GM12878 (cell line): Measurements from ENCODE around the gene ADAM21. TPM values are rescaled to one million over a fixed set of nuclear protein-coding genes. Genes with fewer than 3 reads are reported as not detected.

Experiments
- ATAC-seq: fragments of 200-7000 bp; cut with Tn5 transposase; 3 replicates; pipeline ENCODE4 v1.9.1; 2020; ENCODE audit warnings: mild to moderate bottlenecking, moderate library complexity
- BruUV-seq: library from RNA; stranded (reverse); fragments of 400-500 nt; replicated peaks from 2 replicates; lab custom pipeline; 2021; lab: Mats Ljungman, UMichigan
- CTCF ChIA-PET: fragments of 300-600 bp; sonication (Branson Sonifier 250); formaldehyde crosslinking; extraction: SDS; loops from one replicate; lab custom pipeline; 2021; ENCODE audit warnings: inconsistent platforms; lab: Yijun Ruan, JAX
- POLR2A ChIA-PET: fragments of 350-600 bp; formaldehyde crosslinking; extraction: SDS; loops from one replicate; lab custom pipeline; 2021; ENCODE audit warnings: inconsistent platforms; lab: Charles Lee
- RAD21 ChIA-PET: fragments of 300-600 bp; sonication (Branson Sonifier 250); formaldehyde crosslinking; loops from one replicate; lab custom pipeline; 2023; ENCODE audit warnings: antibody characterized with exemption; ENCODE audit not compliant: unreplicated experiment; lab: Charles Lee
- SMC1A ChIA-PET: fragments of 300-600 bp; sonication (Branson Sonifier 250); formaldehyde crosslinking; loops from one replicate; lab custom pipeline; 2023; ENCODE audit not compliant: unreplicated experiment, uncharacterized antibody; lab: Charles Lee
- DNase-seq: peaks from one replicate; pipeline ENCODE4 v3.0.0-alpha.2; 2011; ENCODE audit warnings: low read depth, low spot score
- FAIRE-seq: peaks from 3 replicates; lab custom pipeline; 2011; peaks lifted over from hg19 to GRCh38; lab: Jason Lieb, UNC
- H2AFZ ChIP-seq: 2 replicates; pipeline ENCODE4 v1.6.0; 2011; ENCODE audit warnings: low read depth, low read length, control low read depth; ENCODE audit not compliant: control insufficient read depth
- H3K27ac ChIP-seq: 2 replicates; pipeline ENCODE4 v1.5.1; 2011; ENCODE audit warnings: control low read depth; ENCODE audit not compliant: control insufficient read depth, insufficient read depth
- H3K27me3 ChIP-seq, 2 experiments: replicated peaks in 1 of 2; 2 replicates each; pipeline versions ENCODE4 v1.6.0 to v1.6.1; 2011; ENCODE audit warnings: low read length in 1 of 2; ENCODE audit not compliant: control insufficient read depth in 2 of 2, insufficient read depth in 2 of 2
- H3K36me3 ChIP-seq, 2 experiments: 2 replicates each; pipeline ENCODE4 v1.5.1; 2011; ENCODE audit warnings: low read length in 1 of 2; ENCODE audit not compliant: control insufficient read depth in 2 of 2, insufficient read depth in 2 of 2
- H3K4me1 ChIP-seq: 2 replicates; pipeline ENCODE4 v1.6.1; 2011; ENCODE audit warnings: mild to moderate bottlenecking, low read length, moderate library complexity, mixed read lengths; ENCODE audit not compliant: control insufficient read depth, insufficient read depth
- H3K4me2 ChIP-seq: 2 replicates; pipeline ENCODE4 v1.6.0; 2011; ENCODE audit warnings: control low read depth; ENCODE audit not compliant: control insufficient read depth, insufficient read depth
- H3K4me3 ChIP-seq: fragments of 200-600 bp; sonication (generic); 2 replicates; pipeline ENCODE4 v1.5.1; 2016
- H3K79me2 ChIP-seq: 2 replicates; pipeline ENCODE4 v1.6.0; 2011; ENCODE audit warnings: low read length; ENCODE audit not compliant: control insufficient read depth, insufficient read depth
- H3K9ac ChIP-seq: 2 replicates; pipeline ENCODE4 v1.8.0; 2011; ENCODE audit warnings: low read length, control low read depth, mixed read lengths; ENCODE audit not compliant: control insufficient read depth, insufficient read depth
- H3K9me3 ChIP-seq: replicated peaks from 3 replicates; pipeline ENCODE4 v1.5.1; 2011; ENCODE audit warnings: mild to moderate bottlenecking, low read length; ENCODE audit not compliant: control insufficient read depth, insufficient read depth
- H4K20me1 ChIP-seq: 2 replicates; pipeline ENCODE4 v1.6.0; 2011; ENCODE audit not compliant: control insufficient read depth, insufficient read depth
- CEBPB ChIP-seq, 2 experiments: fragments of 150-350 bp in 1 of 2; IDR thresholded peaks; 2 replicates each; pipeline ENCODE4 v1.6.1; 2012 to 2014; ENCODE audit warnings: low read depth in 2 of 2, low read length in 2 of 2, borderline replicate concordance in 1 of 2, inconsistent platforms in 1 of 2
- CHD2 ChIP-seq: IDR thresholded peaks from 2 replicates; pipeline ENCODE4 v1.6.1; 2011; ENCODE audit warnings: low read depth, low read length, improper control_type of control experiment, borderline replicate concordance
- ETV6 ChIP-seq, 2 experiments: fragments of 450-650 bp in 1 of 2; IDR thresholded peaks in 1 of 2; conservative IDR thresholded peaks in 1 of 2; 2 replicates each; pipeline ENCODE4 v1.6.1; 2014; ENCODE audit warnings: antibody characterized with exemption in 1 of 2, borderline replicate concordance in 1 of 2, low read depth in 1 of 2, mild to moderate bottlenecking in 1 of 2, moderate library complexity in 1 of 2
- IRF3 ChIP-seq: fragments of 450-650 bp; IDR thresholded peaks from 2 replicates; pipeline ENCODE4 v1.6.1; 2014; ENCODE audit warnings: mild to moderate bottlenecking
- KDM1A ChIP-seq: fragments of 200-600 bp; sonication (generic); IDR thresholded peaks from 2 replicates; pipeline ENCODE4 v1.6.1; 2016; ENCODE audit warnings: borderline replicate concordance
- PBX3 ChIP-seq: IDR thresholded peaks from 2 replicates; pipeline ENCODE4 v1.6.1; 2011; ENCODE audit warnings: mild to moderate bottlenecking, low read depth, low read length, moderate library complexity; ENCODE audit not compliant: insufficient replicate concordance
- RCOR1 ChIP-seq: conservative IDR thresholded peaks from 2 replicates; pipeline ENCODE4 v1.6.1; 2012; ENCODE audit warnings: low read depth, low read length, improper control_type of control experiment
- SMAD5 ChIP-seq: IDR thresholded peaks from 2 replicates; pipeline ENCODE4 v1.6.1; 2016; ENCODE audit warnings: antibody characterized with exemption, low read depth
- SREBF2 ChIP-seq: IDR thresholded peaks from 2 replicates; pipeline ENCODE4 v1.6.1; 2012; ENCODE audit warnings: mild to moderate bottlenecking, low read length
- TCF7 ChIP-seq: IDR thresholded peaks from 2 replicates; pipeline ENCODE4 v1.6.1; 2014; ENCODE audit warnings: antibody characterized with exemption, borderline replicate concordance
- ZNF207 ChIP-seq: fragments of 450-650 bp; IDR thresholded peaks from 2 replicates; pipeline ENCODE4 v1.6.1; 2014; ENCODE audit warnings: antibody characterized with exemption, mild to moderate bottlenecking, borderline replicate concordance
- ZNF622 ChIP-seq: fragments of 450-650 bp; IDR thresholded peaks from 2 replicates; pipeline ENCODE4 v1.6.1; 2017; ENCODE audit warnings: mild to moderate bottlenecking, inconsistent platforms
- WGBS: methylation state at CpG from one replicate; pipeline ENCODE4 v1.1.6; 2016; ENCODE audit warnings: low lambda C conversion rate; ENCODE audit not compliant: insufficient replicate concordance, insufficient coverage; ENCODE audit errors: missing lambda C conversion rate; 5-methylcytosine and 5-hydroxymethylcytosine counted together
- in situ Hi-C: fragments of 300-500 bp; cut with MboI; formaldehyde crosslinking; loops from 9 replicates; pipeline ENCODE4 v1.14.3; 2018; ENCODE audit warnings: mixed read lengths
- intact Hi-C: fragments of 100-400 bp; cut with micrococcal nuclease; formaldehyde crosslinking; loops from one replicate; pipeline ENCODE4 v1.14.2; 2022; ENCODE audit not compliant: unreplicated experiment
- polyA plus RNA-seq, 11 experiments: library from polyadenylated mRNA; depleted of rRNA in 4 of 11; unstranded in 6 of 11; stranded (reverse) in 5 of 11; fragments of >200 nt; fragmentation: Nextera tagmentation in 4 of 11; fragmentation: Illumina TruSeq in 1 of 11; extraction: Ambion mirVana in 4 of 11; extraction: Trizol in 1 of 11; gene quantifications; 1 replicate in 1 of 11; 2 replicates in 10 of 11; pipeline versions ENCODE4 v1.2.1 to v1.2.3, GENCODE V29; 2011 to 2016; ENCODE audit warnings: inconsistent platforms in 2 of 11, missing spikeins in 2 of 11, low read depth in 1 of 11
- total RNA-seq, 4 experiments: library from RNA; depleted of rRNA in 3 of 4; stranded (reverse); fragments of >200 nt in 3 of 4; fragmentation: Illumina TruSeq in 1 of 4; extraction: Trizol in 1 of 4; gene quantifications; 2 replicates each; pipeline versions ENCODE4 v1.2.1 to v1.2.3, GENCODE V29; 2013 to 2021
- TF ChIP-seq, protein P1 (sequence below): IDR thresholded peaks from 2 replicates; pipeline ENCODE4 v1.6.1; 2011; ENCODE audit warnings: low read depth, mild to moderate bottlenecking, low read length, moderate library complexity, borderline replicate concordance; ENCODE audit errors: extremely low read depth
- TF ChIP-seq, protein P2 (sequence below): fragments of 450-650 bp; IDR thresholded peaks from 2 replicates; pipeline ENCODE4 v1.6.1; 2017; ENCODE audit warnings: mild to moderate bottlenecking, low read depth, inconsistent platforms; ENCODE audit not compliant: poor library complexity, severe bottlenecking

ADAM21 gene
- total and polyA plus RNA-seq, 10 of the 15 experiments (the other 5 are each of a cell fraction or from before 2014, with no cell fraction given), result 0.04 to 0.16 (median 0.13) TPM; not detected in 1

DNA sequence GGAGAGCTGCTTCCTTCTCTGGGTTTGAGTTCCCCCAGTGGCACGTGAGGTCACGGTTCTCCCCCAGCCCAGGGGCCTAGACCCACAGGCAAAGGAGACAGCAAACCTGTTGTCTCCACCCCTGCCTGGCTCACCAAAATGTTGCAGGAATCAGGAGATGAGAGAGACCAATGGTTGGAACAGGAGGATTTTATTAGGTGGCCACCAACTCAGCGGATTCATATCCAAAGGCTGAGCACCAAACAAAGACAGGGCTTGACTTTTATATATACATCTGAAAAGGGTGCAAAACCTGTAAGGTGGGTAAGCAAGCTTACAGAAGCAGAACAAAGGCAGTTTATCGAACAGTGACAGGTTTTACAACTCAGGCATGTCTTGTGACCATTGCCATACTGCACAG lies 9.2 kb upstream of the ADAM21 start:
- Histone ChIP-seq H3K9me3 (peaks cover 10% of the 10 kb centered on the region; the same call in 2 of the 3 replicates), H3K4me2 (no peak overlapping the region)
- TF ChIP-seq IRF3 (no peak), SREBF2 (no peak), ETV6 (conservative IDR thresholded peaks at IDR 0.05 in 1 of 2, IDR thresholded peaks at IDR 0.05 in 1 of 2; ENCODE audit: borderline replicate concordance in 1 of 2, low read depth in 1 of 2) (no peak), CHD2 (no peak), ZNF622 (no peak), SMAD5 (no peak), CEBPB (IDR thresholded peaks at IDR 0.05; ENCODE audit: borderline replicate concordance in 1 of 2, low read depth in 2 of 2, low read length in 2 of 2) (no peak), PBX3 (no peak), ZNF207 (no peak), TCF7 (no peak), KDM1A (no peak), RCOR1 (no peak)
- TF ChIP-seq, protein P1, sequence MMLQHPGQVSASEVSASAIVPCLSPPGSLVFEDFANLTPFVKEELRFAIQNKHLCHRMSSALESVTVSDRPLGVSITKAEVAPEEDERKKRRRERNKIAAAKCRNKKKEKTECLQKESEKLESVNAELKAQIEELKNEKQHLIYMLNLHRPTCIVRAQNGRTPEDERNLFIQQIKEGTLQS, result no peak
- TF ChIP-seq, protein P2, sequence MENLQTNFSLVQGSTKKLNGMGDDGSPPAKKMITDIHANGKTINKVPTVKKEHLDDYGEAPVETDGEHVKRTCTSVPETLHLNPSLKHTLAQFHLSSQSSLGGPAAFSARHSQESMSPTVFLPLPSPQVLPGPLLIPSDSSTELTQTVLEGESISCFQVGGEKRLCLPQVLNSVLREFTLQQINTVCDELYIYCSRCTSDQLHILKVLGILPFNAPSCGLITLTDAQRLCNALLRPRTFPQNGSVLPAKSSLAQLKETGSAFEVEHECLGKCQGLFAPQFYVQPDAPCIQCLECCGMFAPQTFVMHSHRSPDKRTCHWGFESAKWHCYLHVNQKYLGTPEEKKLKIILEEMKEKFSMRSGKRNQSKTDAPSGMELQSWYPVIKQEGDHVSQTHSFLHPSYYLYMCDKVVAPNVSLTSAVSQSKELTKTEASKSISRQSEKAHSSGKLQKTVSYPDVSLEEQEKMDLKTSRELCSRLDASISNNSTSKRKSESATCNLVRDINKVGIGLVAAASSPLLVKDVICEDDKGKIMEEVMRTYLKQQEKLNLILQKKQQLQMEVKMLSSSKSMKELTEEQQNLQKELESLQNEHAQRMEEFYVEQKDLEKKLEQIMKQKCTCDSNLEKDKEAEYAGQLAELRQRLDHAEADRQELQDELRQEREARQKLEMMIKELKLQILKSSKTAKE, result no peak
- TF ChIP-seq, all 136 proteins: peak for 0
- Histone ChIP-seq H3K9ac (no peak overlapping the region), H3K36me3 (no peaks in the 10 kb centered on the region), H3K4me3 (no peak overlapping the region), H3K4me1 (no peaks in the 10 kb centered on the region; the same call in 1 of the 2 replicates), H4K20me1 (no peaks in the 10 kb centered on the region), H3K79me2 (no peaks in the 10 kb centered on the region), H2AFZ (no peak overlapping the region), H3K27me3 (no peaks in the 10 kb centered on the region), H3K27ac (no peak overlapping the region)
- FAIRE-seq (no peak), ATAC-seq (no peak), DNase-seq (no peak)
- in situ Hi-C loops, result no loop called here
- RAD21 ChIA-PET, result no interaction called here
- SMC1A ChIA-PET, result no interaction called here
- 21% methylated on average over 4 of the region's 4 CpGs for whole genome bisulfite sequencing
- POLR2A ChIA-PET, result no interaction called here
- intact Hi-C loops, result no loop called here
- no TSS peak for BruUV-seq
- CTCF ChIA-PET, result no interaction called here
